ENCODE measurements around the gene GRIPAP1. TPM values are rescaled to one million over a fixed set of nuclear protein-coding genes. Genes with fewer than 3 reads are reported as not detected.
"Not testable (repeated sequence)": the region's sequence is repeated elsewhere in the genome, so short reads cannot be mapped to it uniquely, and the experiment has no call there.

Gene GRIPAP1
- polyA plus RNA-seq, 1 donor from 2014 or later, result 22.5 TPM

GRCh38 chrX:49003696-49004095 is 1.6 kb upstream of the GRIPAP1 start:
- peaks cover 3 to 16% (median 4%) of the 10 kb centered on the region in 3 donors for H3K4me1 Mint-ChIP-seq
- H3K36me3 Mint-ChIP-seq, result no peaks in the 10 kb centered on the region
- no peaks in the 10 kb centered on the region for H3K9me3 Mint-ChIP-seq
- H3K4me3 Mint-ChIP-seq, result peak overlapping the region in 2 of 4 donors; percentile 1 to 48
- H3K27me3 Mint-ChIP-seq, result no peaks in the 10 kb centered on the region
- peak overlapping the region in 2 of 3 donors; percentile 23 to 59 for H3K27ac Mint-ChIP-seq

DNA sequence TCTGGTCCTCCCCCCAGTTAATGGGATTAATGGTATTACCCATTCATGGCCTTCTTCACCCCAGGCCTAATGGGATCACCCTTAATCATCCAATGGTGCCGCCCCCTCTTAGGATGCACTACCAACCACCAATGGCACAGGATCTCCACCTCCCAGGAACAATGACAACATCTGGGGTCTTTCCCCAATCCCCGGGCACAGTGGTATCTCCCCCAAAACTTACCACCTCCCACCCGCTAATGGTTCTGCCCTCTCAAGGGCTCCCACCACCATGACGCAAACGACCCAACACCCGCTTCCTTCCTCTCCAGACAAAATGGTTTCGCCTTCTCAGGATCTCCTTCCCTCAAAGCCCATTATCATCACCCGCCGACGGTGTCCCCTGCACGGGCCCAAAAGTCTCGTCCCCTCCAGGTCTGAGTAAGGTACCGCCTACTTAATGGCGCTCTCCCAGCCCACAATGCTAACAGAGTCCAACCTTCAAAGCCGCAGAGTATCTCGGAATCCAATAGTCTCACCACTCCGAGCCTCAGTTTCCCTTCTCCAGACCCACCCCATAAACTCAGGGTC is 458 bp downstream of the GRIPAP1 start:
- no peaks in the 10 kb centered on the region for H3K9me3 Mint-ChIP-seq
- peaks cover 5 to 21% (median 8%) of the 10 kb centered on the region in 3 donors for H3K4me1 Mint-ChIP-seq
- H3K27ac Mint-ChIP-seq, result peak overlapping the region; percentile 95 to 99 (median 95)

GRCh38 chrX:49000636-49001035 is 1.4 kb downstream of the GRIPAP1 start:
- H3K9me3 Mint-ChIP-seq, result no peaks in the 10 kb centered on the region
- H3K27me3 Mint-ChIP-seq, result peaks cover 1% of the 10 kb centered on the region
- H3K36me3 Mint-ChIP-seq, result no peaks in the 10 kb centered on the region
- H3K4me1 Mint-ChIP-seq, result peaks cover 5 to 23% (median 8%) of the 10 kb centered on the region in 3 donors
- H3K4me3 Mint-ChIP-seq, result peak overlapping the region in 1 of 4 donors; percentile 98
- H3K27ac Mint-ChIP-seq, result peak overlapping the region in 2 of 3 donors; percentile 39 to 99

More for the DNA sequence above, 458 bp downstream of the GRIPAP1 start:
- Mint-ChIP-seq H3K27me3 (peaks cover 1% of the 10 kb centered on the region), H3K36me3 (no peaks in the 10 kb centered on the region), H3K4me3 (peak overlapping the region; percentile 95 to 98 (median 96))

GRCh38 chrX:48999030-48999429 is 3.0 kb downstream of the GRIPAP1 start:
- Mint-ChIP-seq H3K36me3 (no peaks in the 10 kb centered on the region), H3K9me3 (no peaks in the 10 kb centered on the region), H3K27ac (peak overlapping the region in 1 of 3 donors; percentile 91), H3K4me1 (peaks cover 5 to 23% (median 8%) of the 10 kb centered on the region in 3 donors), H3K27me3 (peaks cover 1% of the 10 kb centered on the region), H3K4me3 (no peak overlapping the region)

DNA sequence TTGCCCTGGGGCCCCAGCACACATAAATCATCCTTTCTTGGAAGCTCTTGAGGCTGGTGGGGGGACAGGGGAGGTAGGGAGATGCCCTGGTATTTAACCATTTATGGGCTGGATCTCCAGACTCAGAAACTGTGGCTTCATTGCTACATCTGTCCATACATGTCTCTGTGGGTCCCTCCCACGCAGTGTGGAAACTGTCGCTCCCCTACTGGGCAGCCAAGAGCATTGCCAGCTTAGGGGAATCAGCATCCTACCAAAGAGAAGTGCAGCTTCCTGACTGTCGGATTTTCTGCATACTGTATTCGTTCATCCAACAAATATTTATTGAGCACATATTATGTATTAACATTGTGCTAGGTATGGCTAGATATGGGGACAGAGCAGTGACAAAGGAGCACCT is 3.7 kb downstream of the GRIPAP1 start:
- Mint-ChIP-seq H3K9me3 (no peaks in the 10 kb centered on the region), H3K4me3 (peak overlapping the region in 1 of 4 donors; percentile 17), H3K27ac (no peak overlapping the region), H3K27me3 (peaks cover 4% of the 10 kb centered on the region), H3K36me3 (no peaks in the 10 kb centered on the region), H3K4me1 (peaks cover 5 to 23% (median 6%) of the 10 kb centered on the region in 3 donors)

- Mint-ChIP-seq H3K27ac (peak overlapping the region in 1 of 3 donors; percentile 53), H3K9me3 (no peaks in the 10 kb centered on the region), H3K36me3 (no peaks in the 10 kb centered on the region), H3K4me1 (peaks cover 5 to 23% (median 6%) of the 10 kb centered on the region in 3 donors), H3K27me3 (peaks cover 4% of the 10 kb centered on the region), H3K4me3 (no peak overlapping the region)
Observed at GRCh38 chrX:48997865-48998264, 4.2 kb downstream of the GRIPAP1 start.

GRCh38 chrX:48997455-48997854 is 4.6 kb downstream of the GRIPAP1 start:
- Mint-ChIP-seq H3K4me1 (peaks cover 5 to 20% (median 6%) of the 10 kb centered on the region in 3 donors), H3K9me3 (no peaks in the 10 kb centered on the region), H3K27me3 (peaks cover 4% of the 10 kb centered on the region), H3K36me3 (no peaks in the 10 kb centered on the region), H3K27ac (no peak overlapping the region), H3K4me3 (no peak overlapping the region)

- Mint-ChIP-seq H3K4me1 (peaks cover 5 to 15% (median 6%) of the 10 kb centered on the region in 3 donors), H3K9me3 (no peaks in the 10 kb centered on the region), H3K27me3 (peaks cover 4% of the 10 kb centered on the region), H3K27ac (no peak overlapping the region), H3K4me3 (peak overlapping the region in 1 of 4 donors; percentile 10), H3K36me3 (no peaks in the 10 kb centered on the region)
Observed at GRCh38 chrX:48996969-48997368, 5.1 kb downstream of the GRIPAP1 start.

GRCh38 chrX:48992341-48992740 is 9.7 kb downstream of the GRIPAP1 start:
- no peaks in the 10 kb centered on the region for H3K36me3 Mint-ChIP-seq
- H3K27ac Mint-ChIP-seq, result no peak overlapping the region
- H3K4me1 Mint-ChIP-seq, result peaks cover 0 to 4% (median 0%) of the 10 kb centered on the region in 3 donors
- no peak overlapping the region for H3K4me3 Mint-ChIP-seq
- peaks cover 4% of the 10 kb centered on the region for H3K27me3 Mint-ChIP-seq
- no peaks in the 10 kb centered on the region for H3K9me3 Mint-ChIP-seq

GRCh38 chrX:48989483-48989882 is 12.6 kb downstream of the GRIPAP1 start:
- Mint-ChIP-seq H3K27me3 (peaks cover 3% of the 10 kb centered on the region), H3K4me3 (no peak overlapping the region), H3K36me3 (no peaks in the 10 kb centered on the region), H3K27ac (no peak overlapping the region), H3K4me1 (no peaks in the 10 kb centered on the region), H3K9me3 (no peaks in the 10 kb centered on the region)

GRCh38 chrX:48983896-48984295 is 18.2 kb downstream of the GRIPAP1 start:
- H3K4me3 Mint-ChIP-seq, result no peak overlapping the region
- H3K27ac Mint-ChIP-seq, result no peak overlapping the region
- peaks cover 4% of the 10 kb centered on the region for H3K36me3 Mint-ChIP-seq
- H3K4me1 Mint-ChIP-seq, result no peaks in the 10 kb centered on the region
- no peaks in the 10 kb centered on the region for H3K9me3 Mint-ChIP-seq
- no peaks in the 10 kb centered on the region for H3K27me3 Mint-ChIP-seq

DNA sequence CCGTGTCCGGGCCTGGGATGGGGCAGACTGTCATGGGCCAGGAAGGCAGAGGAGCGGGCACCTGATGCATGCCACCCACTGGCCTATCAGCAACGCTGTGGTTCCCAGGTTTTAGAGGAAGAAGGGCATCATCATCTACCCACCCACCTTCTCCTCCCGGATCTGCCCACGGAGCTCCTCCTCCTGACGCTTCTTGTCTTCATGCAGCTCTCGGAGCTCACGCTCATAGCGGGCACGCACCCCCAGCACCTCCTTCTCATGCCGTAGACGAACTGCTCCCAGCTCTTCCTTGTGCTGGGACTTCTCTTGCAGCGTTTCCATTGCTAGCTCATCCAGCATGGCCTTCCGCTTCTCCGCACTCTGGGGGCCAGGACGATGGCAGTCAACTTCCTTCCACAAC is 19.0 kb downstream of the GRIPAP1 start:
- H3K36me3 Mint-ChIP-seq, result peaks cover 4% of the 10 kb centered on the region
- peak overlapping the region in 1 of 4 donors; percentile 32 for H3K4me3 Mint-ChIP-seq
- no peaks in the 10 kb centered on the region for H3K9me3 Mint-ChIP-seq
- H3K4me1 Mint-ChIP-seq, result no peaks in the 10 kb centered on the region
- no peaks in the 10 kb centered on the region for H3K27me3 Mint-ChIP-seq
- H3K27ac Mint-ChIP-seq, result no peak overlapping the region

GRCh38 chrX:48981178-48981577 is 20.9 kb downstream of the GRIPAP1 start:
- Mint-ChIP-seq H3K27ac (no peak overlapping the region), H3K36me3 (peaks cover 4% of the 10 kb centered on the region), H3K9me3 (no peaks in the 10 kb centered on the region), H3K4me1 (no peaks in the 10 kb centered on the region), H3K27me3 (no peaks in the 10 kb centered on the region), H3K4me3 (no peak overlapping the region)

DNA sequence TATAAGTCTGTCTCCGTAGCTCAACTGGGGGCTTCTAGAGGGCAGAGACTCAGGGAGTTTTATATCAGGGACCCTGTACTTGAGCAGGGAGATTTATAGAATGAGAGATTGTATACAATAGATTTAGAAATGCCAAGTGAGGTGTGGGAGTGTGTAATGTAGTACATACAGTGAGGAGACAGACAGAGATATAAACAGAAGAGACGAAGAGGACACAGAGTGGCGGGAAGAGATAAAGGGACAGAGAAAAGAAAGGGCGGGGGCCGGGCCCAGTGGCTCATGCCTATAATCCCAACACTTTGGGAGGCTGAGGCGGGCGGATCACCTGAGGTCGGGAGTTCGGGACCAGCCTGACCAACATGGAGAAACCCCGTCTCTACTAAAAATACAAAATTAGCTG is 21.7 kb downstream of the GRIPAP1 start:
- not testable (repeated sequence) for H3K4me3 Mint-ChIP-seq, H3K36me3 Mint-ChIP-seq, H3K9me3 Mint-ChIP-seq, H3K4me1 Mint-ChIP-seq, H3K27me3 Mint-ChIP-seq
- H3K27ac Mint-ChIP-seq, result peak overlapping the region in 1 of 3 donors; percentile 11

DNA sequence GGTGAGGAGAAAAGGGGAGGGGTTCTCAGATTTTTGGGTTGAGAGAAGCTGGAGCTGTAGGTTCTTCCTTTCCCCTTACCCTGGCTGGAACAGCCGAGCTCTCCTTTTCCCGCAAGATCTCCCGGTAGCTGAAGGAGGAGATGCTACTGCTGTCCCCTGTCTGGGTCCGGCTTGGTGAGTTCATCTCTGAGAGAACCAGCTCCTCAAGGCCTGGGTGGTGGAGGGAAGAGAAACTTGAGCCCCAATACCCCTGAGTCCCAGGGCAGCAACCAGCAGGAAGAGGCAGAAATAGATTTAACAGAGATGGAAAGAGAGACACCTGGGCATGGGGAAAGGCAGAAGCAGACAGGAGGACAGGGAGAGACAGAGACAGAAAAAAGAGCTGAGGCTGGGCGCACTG is 23.8 kb downstream of the GRIPAP1 start:
- no peaks in the 10 kb centered on the region for H3K36me3 Mint-ChIP-seq
- peak overlapping the region in 1 of 4 donors; percentile 66 for H3K4me3 Mint-ChIP-seq
- no peaks in the 10 kb centered on the region for H3K4me1 Mint-ChIP-seq
- H3K27ac Mint-ChIP-seq, result no peak overlapping the region
- peaks cover 1% of the 10 kb centered on the region for H3K27me3 Mint-ChIP-seq
- H3K9me3 Mint-ChIP-seq, result no peaks in the 10 kb centered on the region

GRCh38 chrX:48976086-48976485 is 26.0 kb downstream of the GRIPAP1 start:
- Mint-ChIP-seq H3K27me3 (peaks cover 10% of the 10 kb centered on the region), H3K27ac (no peak overlapping the region), H3K4me1 (peaks cover 0 to 8% (median 4%) of the 10 kb centered on the region in 3 donors), H3K9me3 (no peaks in the 10 kb centered on the region), H3K4me3 (no peak overlapping the region), H3K36me3 (no peaks in the 10 kb centered on the region)

Data from IgD-negative memory B cell (primary cell).